GM19240 (cell line): ENCODE data around the gene VLDLR.
"Not testable (repeated sequence)": the region's sequence is repeated elsewhere in the genome, so short reads cannot be mapped to it uniquely, and the experiment has no call there.

ENCODE experiments used
- DNase-seq: peaks from one replicate; pipeline ENCODE4 v3.0.0; 2011; ENCODE audit warnings: low spot score; ENCODE audit not compliant: insufficient read length

VLDLR gene

DNA sequence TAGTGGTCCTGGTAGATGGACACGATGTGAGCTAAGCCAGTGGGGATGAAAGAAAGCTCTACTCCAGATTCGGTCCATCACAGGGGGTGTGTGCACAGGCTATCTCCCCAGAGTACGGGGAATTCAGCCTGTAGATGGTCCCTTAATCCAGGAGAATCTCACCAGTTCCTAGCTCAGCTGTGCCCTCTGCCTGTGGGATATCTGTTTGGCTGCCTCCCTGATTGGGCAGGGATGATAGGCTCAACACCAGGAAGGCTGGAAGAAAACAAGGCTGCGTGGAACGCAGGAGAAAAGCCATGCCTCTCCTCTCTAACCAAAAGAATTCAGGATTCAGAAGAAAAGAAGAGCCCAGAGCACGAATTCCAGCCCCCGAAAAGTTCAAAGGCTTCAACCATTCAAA, 40.9 kb downstream of the VLDLR start:
- no peak for DNase-seq

GRCh38 chr9:2663461-2664173, 42.0 kb downstream of the VLDLR start:
- no peak for DNase-seq

- no peak for DNase-seq
Measured at GRCh38 chr9:2664174-2665065, 42.8 kb downstream of the VLDLR start.

- DNase-seq: no peak
Measured at GRCh38 chr9:2666569-2666968, 45.0 kb downstream of the VLDLR start.

DNA sequence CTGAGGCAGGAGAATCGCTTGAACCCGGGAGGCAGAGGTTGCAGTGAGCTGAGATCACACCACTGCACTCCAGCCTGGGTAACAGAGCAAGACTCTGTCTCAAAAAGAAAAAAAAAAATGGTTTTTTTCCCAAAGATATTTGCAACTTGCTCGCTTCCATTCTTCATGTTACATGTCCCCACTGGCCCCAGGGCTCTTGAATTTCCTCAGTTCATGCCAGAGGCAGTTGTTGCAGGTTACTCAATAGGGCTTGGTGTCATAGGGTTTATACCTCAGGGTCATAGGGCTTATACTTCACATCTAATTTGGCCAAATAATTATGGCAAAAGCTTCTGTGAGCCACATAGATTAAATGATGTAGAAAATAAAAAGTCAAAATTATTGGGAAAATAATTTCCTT, 51.6 kb downstream of the VLDLR start:
- no peak for DNase-seq

- DNase-seq: no peak
Measured at GRCh38 chr9:2674141-2674824, 52.7 kb downstream of the VLDLR start.

DNA sequence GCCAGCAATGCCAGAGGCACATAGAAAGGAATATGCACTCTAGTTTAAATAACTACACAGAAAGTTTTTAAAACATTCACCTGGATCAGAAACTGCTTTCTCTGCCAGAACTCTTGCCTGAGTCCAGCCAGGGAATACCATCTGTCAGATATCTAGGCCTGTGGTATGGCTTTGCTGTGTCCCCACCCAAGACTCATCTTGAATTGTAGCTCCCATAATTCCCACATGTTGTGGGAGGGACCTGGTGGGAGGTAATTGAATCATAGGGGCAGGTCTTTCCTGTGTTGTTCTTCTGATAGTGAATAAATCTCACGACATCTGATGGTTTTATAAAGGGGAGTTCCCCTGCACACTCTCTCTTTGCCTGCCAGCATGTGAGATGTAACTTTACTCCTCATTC, 54.2 kb downstream of the VLDLR start:
- no peak for DNase-seq

- no peak for DNase-seq
Measured at GRCh38 chr9:2676466-2676865, 54.9 kb downstream of the VLDLR start.

DNA sequence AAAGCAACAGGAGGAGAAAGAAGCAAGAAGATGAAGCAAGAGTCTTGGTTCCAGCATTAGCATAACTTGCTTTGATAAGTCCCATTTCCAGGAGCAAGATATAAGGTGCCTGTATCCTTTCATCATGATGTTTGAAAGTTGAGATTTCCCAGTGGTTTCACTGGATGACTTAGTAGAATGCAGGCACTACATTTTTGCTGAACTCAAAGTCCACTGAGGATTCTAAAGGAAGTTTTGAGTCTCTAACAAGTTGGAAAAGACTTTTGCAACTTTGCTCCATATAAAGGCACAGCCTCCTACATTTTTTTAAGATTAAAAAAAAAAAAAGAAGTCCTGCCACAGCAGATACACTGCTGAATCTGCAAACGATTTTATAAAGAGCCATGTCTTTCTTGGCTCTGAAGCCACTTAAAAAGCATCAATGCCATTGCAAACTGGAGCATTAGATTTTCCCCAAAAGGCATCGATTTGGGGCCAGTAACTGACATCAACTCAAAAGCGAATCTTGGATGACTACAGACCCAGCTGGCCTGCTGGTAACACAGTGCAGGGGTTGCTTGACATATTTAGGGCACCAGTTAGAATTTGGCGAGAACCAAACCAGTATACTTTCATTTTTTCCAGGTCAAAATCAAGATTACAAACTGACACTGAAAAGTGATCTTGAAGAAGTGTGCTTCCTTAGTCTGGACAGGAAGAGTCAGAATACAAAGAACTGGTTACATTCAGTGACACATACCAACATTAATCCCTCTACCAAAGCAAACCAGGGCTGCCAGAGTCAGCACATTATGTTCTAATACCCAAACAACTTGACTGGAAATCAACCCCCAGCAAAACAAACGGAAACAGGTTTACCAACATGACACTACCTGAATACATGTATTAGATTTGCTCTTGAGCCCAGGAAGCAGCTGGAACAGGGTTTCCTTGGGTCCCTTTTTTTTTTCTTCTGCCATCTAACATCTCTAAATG, 56.6 kb downstream of the VLDLR start:
- DNase-seq: no peak

DNA sequence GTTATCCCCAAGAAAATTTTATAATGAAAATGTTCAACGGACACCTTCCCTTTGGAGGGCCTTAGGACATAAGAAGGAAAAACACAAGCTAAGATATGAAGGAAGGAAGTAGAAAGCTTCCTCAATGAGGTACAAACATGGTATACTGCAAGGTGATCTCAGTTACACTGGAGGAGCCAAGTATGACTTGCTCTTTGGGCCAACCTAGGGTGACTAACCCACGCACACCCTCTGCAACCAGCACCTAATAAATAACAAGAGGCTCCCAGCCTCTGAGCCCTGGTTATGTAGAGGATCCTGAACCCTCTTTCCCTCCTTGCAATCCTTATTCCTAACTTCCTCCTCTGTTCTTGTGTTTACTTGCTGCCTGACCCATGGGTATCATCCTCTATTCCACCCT, 57.4 kb downstream of the VLDLR start:
- no peak for DNase-seq

DNA sequence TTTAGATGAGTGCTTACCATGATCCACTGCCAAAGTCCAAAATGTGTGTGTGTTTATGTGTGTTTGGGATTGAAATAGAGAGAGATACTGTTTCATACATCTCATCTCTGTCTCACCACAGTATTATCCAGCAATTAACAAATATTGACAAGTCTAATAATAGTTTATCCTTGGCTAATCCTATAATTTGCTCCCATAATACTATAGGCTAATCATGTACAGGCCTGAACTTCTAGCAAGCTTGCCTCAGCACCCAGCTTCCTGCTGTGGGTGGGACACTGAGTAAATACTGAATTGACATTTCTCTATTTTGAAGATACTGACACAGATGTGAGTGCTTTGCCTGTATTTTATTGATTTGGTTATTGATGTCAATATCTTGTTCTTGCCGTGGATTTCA, 60.4 kb downstream of the VLDLR start:
- no peak for DNase-seq

DNA sequence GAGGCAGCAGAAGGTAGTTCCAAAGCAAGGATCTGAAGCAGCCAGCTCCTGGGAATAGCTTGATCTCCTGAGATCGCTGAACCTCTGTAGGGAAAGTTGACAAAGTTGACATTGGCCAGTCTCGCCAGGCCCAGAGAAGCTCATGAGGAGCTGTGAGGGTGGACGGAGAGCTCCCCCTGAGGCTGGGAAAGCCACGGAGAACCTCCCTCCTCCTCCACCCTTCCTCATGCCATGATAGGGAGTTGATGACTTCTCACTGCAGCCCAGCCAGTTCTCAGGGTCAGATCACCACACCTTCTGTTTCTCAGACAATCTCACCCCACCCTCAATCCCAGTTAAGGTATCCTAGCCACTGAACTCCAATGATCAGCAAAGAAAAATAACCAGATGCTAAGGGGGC, 65.3 kb downstream of the VLDLR start:
- DNase-seq: no peak

DNA sequence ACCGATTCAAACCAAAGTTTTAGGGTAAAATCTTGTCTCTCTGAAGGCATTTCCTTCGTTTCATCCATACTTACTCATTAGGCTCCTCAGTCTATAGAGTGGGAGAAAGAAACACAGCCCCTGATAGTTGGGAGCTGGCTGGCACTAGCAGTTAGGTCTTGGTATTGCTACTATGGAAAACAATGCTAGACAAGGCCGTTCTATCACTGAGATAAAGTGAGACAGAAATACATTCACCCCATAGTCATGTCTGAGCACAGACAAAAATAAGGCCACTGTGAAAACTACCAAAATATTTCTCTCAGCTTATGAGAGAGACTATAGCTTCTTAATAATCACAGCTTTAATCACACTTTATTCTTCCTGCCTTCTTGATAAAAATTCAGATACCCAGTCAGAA, 67.0 kb downstream of the VLDLR start:
- DNase-seq: no peak

DNA sequence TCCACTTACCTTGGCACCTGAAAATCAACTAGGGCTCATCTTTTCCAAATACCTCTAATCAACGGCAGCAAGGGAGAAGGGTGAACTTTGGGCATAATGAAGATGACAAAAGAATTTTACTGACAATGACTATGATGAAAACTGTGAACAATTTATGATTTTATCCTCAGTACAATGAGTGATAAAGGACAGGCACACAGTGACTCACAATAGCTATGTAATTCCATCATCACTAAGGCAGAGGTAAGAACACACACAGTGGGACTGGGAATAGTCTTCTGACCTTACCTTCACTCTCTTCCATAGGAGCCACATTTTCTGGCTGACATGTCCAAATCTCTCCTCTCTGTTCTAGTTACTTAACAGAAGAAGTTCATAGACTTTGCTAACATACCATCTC, 69.6 kb downstream of the VLDLR start:
- DNase-seq: no peak

DNA sequence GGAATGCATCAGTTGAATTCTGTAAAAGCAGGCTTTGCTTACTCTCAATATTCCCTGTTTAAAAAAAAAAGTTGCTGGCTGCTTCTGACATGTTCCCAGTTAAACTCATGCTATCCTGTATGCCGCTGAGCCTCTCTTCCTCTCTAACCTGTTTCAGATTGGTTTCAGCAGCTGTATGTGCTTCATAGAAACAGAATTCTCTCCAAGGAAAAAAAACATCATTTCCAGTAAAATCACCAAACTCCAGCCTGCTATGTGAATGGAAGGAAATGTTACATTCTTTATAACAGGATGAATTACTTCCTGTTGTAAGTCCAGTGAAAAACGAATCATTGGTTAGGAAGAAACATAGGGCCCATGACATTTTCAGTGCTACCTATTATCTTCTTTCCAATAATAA, 70.0 kb downstream of the VLDLR start:
- no peak for DNase-seq

- no peak for DNase-seq
Measured at GRCh38 chr9:2693056-2693455, 71.5 kb downstream of the VLDLR start.

- DNase-seq: no peak
Measured at GRCh38 chr9:2697492-2697891, 75.9 kb downstream of the VLDLR start.

DNA sequence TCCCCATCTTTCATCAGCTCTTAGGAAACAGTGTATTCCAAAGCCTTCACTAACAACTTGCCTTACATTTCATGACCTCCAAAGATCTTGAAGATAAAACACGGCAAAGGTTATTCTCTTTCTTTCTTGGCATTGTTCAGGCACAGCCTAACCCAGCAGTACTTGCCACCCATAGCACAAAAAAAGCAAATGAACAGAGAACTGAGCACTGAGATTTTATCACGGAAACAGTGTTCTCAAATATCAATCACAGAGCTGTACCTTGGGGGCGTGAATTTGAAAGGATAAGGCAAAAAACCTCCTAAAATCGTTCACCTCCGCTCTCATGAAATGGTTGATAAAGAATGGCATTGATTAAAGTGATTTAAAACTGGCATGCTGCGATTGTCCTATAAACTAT, 78.8 kb downstream of the VLDLR start:
- DNase-seq: no peak

- DNase-seq: no peak
Measured at GRCh38 chr9:2700909-2701550, 79.4 kb downstream of the VLDLR start.

DNA sequence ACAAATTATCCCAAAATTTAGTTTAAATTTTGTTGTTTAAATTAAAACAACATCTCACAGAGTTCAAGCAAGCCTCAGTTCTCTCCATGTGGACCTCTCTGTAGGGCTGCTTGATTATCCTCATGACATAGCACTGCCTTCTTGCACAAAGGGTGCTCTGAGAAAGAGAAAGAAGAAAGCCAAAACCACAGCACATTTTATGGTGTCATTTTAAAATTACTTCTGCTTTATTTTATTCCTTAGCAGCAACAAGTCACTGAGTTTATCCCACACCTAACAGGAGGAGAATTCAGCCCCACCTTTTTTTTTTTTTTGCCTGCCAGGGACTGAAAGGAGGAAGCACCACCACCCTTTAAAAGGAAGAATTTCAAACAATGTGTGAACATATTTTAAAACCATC, 82.9 kb downstream of the VLDLR start:
- DNase-seq: no peak

GRCh38 chr9:2707256-2707655, 85.7 kb downstream of the VLDLR start:
- not testable (repeated sequence) for DNase-seq
